Measurements from ENCODE around the gene ABHD16B.

The ABHD16B gene

GRCh38 chr20:63897978-63898561, 36.8 kb downstream of the ABHD16B start:
- no peak for DNase-seq

GRCh38 chr20:63898882-63899558, 37.7 kb downstream of the ABHD16B start:
- DNase-seq = no peak

GRCh38 chr20:63900413-63900812, 39.1 kb downstream of the ABHD16B start:
- no peak for DNase-seq

GRCh38 chr20:63903796-63904561, 42.7 kb downstream of the ABHD16B start:
- no peak for DNase-seq

GRCh38 chr20:63908008-63908682, 46.8 kb downstream of the ABHD16B start:
- no peak for DNase-seq

- DNase-seq = no peak
Observed at GRCh38 chr20:63911176-63911575, 49.9 kb downstream of the ABHD16B start.
